HUES48 (cell line): ENCODE measurements around the gene VASH2.
"Not testable (repeated sequence)": the region's sequence is repeated elsewhere in the genome, so short reads cannot be mapped to it uniquely, and the experiment has no call there.

Source experiments
- H3K27ac ChIP-seq: one replicate; pipeline ENCODE4 v1.7.0; 2013; ENCODE audit warnings: low read depth, low read length, inconsistent platforms
- H3K27me3 ChIP-seq: 2 replicates; pipeline ENCODE4 v1.6.1; 2013; ENCODE audit warnings: mild to moderate bottlenecking, low read length; ENCODE audit not compliant: control insufficient read depth, insufficient read depth
- H3K36me3 ChIP-seq: 2 replicates; pipeline ENCODE4 v1.6.1; 2013; ENCODE audit warnings: low read length; ENCODE audit not compliant: control insufficient read depth, insufficient read depth
- H3K4me1 ChIP-seq: 2 replicates; pipeline ENCODE4 v1.6.1; 2013; ENCODE audit warnings: mild to moderate bottlenecking, low read length; ENCODE audit not compliant: control insufficient read depth, insufficient read depth
- H3K4me3 ChIP-seq: 2 replicates; pipeline ENCODE4 v1.5.1; 2013; ENCODE audit warnings: mild to moderate bottlenecking, low read depth, low read length
- H3K9ac ChIP-seq: 2 replicates; pipeline ENCODE4 v1.6.1; 2013; ENCODE audit warnings: mild to moderate bottlenecking, low read depth, low read length, moderate library complexity
- H3K9me3 ChIP-seq: 2 replicates; pipeline ENCODE4 v1.6.1; 2013; ENCODE audit warnings: low read length; ENCODE audit not compliant: control insufficient read depth, insufficient read depth

VASH2 gene

GRCh38 chr1:212957546-212957945 lies 7.2 kb downstream of the VASH2 start:
- no peak overlapping the region for H3K4me3 ChIP-seq
- H3K27me3 ChIP-seq, result no peaks in the 10 kb centered on the region
- H3K9me3 ChIP-seq, result no peaks in the 10 kb centered on the region
- H3K27ac ChIP-seq, result no peak overlapping the region
- peaks cover 100% of the 10 kb centered on the region for H3K36me3 ChIP-seq
- H3K4me1 ChIP-seq, result peaks cover 31% of the 10 kb centered on the region
- H3K9ac ChIP-seq, result no peak overlapping the region

GRCh38 chr1:212958175-212958574 lies 7.8 kb downstream of the VASH2 start:
- Histone ChIP-seq H3K4me1 (peaks cover 25% of the 10 kb centered on the region), H3K27me3 (no peaks in the 10 kb centered on the region), H3K4me3 (no peak overlapping the region), H3K36me3 (peaks cover 100% of the 10 kb centered on the region), H3K9ac (no peak overlapping the region), H3K9me3 (no peaks in the 10 kb centered on the region), H3K27ac (no peak overlapping the region)

DNA sequence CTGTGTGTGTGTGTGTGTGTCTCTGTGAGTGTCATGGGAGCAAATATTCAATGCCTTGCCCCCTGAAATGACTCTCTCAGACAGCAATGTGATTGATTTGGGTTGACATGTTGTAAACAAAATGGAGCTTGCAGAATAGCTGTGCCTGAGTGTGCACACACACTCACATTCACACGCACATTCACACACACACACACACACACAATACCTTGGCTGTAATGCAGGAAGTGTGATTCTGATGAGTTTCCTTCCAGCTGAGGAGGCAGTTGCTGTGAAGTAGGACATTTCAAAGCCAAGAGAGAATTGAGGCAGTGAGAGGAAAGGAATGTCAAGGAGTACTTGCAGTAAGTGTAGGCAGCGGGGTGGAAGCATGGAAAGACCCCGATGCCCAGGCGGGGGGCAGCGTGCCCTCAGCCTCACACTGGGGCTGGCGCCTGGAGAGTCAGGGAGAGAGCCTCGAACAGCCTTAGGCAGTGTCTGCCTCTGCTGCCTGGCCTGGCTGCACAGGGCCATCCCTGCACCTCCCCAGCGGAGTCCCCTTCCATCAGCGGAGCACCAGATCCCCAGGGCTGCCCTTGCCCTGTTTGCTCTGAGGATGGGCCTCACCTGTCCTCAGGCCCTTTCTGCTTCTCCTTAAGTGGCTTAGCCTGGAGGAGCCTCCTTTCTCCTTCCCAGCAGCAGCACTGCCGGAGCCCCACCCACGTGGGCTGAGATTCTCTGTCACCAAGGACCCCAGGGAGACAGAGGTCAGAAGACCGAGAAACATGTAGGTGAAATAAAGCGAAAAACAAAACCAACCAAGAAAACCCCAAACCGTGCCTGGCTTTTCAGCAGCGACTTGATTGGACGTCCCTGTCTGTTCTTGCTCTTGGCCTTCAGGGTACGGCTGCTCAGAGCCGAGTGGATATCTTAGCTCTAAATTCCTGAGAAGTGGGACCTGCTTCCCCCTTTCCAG lies 9.2 kb downstream of the VASH2 start:
- Histone ChIP-seq H3K4me3 (no peak overlapping the region), H3K4me1 (peaks cover 18% of the 10 kb centered on the region; the same call in 1 of the 2 replicates), H3K27me3 (no peaks in the 10 kb centered on the region), H3K9ac (no peak overlapping the region), H3K36me3 (peaks cover 100% of the 10 kb centered on the region), H3K27ac (no peak overlapping the region), H3K9me3 (no peaks in the 10 kb centered on the region)

- H3K9me3 ChIP-seq, result no peaks in the 10 kb centered on the region
- no peak overlapping the region for H3K4me3 ChIP-seq
- no peak overlapping the region for H3K9ac ChIP-seq
- H3K36me3 ChIP-seq, result peaks cover 100% of the 10 kb centered on the region
- H3K4me1 ChIP-seq, result 0 out of 2 replicates have a peak, but pooled peaks cover 11% of the 10 kb centered on the region
- no peak overlapping the region for H3K27ac ChIP-seq
- no peaks in the 10 kb centered on the region for H3K27me3 ChIP-seq
These were observed 10.6 kb downstream of the VASH2 start for GRCh38 chr1:212960932-212961331.

DNA sequence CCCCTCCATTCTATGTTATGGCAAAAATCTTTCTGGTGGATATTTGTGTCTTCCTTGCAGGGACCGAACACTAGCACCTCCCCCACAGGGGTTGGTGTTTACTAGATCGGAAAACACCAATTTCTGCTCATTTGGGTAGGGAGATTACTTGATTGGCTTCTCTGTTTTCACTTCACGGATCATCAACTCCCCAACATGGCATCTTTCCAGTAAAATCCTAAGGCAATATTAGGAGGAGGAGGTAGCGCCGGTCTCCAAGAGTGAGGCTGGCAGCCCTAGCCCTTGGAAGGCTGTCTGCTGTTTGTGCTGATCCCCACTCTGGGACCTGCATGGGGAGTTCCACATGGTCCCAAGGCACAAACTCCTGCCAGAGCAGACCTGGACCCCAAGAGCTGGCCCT lies 12.2 kb downstream of the VASH2 start:
- H3K4me3 ChIP-seq, result no peak overlapping the region
- H3K27me3 ChIP-seq, result no peaks in the 10 kb centered on the region
- H3K9me3 ChIP-seq, result no peaks in the 10 kb centered on the region
- H3K27ac ChIP-seq, result no peak overlapping the region
- H3K9ac ChIP-seq, result no peak overlapping the region
- H3K36me3 ChIP-seq, result peaks cover 100% of the 10 kb centered on the region
- peaks cover 20% of the 10 kb centered on the region for H3K4me1 ChIP-seq

GRCh38 chr1:212964102-212964501 lies 13.8 kb downstream of the VASH2 start:
- Histone ChIP-seq H3K27ac (no peak overlapping the region), H3K36me3 (peaks cover 99% of the 10 kb centered on the region), H3K4me3 (no peak overlapping the region), H3K4me1 (peaks cover 24% of the 10 kb centered on the region), H3K27me3 (no peaks in the 10 kb centered on the region), H3K9ac (no peak overlapping the region), H3K9me3 (no peaks in the 10 kb centered on the region)

DNA sequence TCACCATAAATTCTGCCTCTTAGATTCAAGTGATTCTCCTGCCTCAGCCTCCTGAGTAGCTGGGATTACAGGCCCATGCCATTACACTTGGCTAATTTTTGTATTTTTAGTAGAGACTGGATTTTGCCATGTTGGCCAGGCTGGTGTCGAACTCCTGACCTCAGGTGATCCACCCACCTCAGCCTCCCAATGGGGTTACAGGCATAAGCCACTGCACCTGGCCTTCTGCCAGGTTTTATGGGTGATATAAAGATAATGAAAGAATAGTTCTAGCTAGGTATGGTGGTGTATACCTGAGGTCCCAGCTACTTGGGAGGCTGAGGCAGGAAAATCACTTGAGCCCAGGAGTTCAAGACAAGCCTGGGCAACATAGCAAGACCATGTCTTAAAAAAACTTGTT lies 14.7 kb downstream of the VASH2 start:
- Histone ChIP-seq H3K36me3 (peaks cover 97% of the 10 kb centered on the region), H3K4me1 (peaks cover 24% of the 10 kb centered on the region)
- H3K27me3 ChIP-seq, H3K27ac ChIP-seq, H3K9ac ChIP-seq, H3K9me3 ChIP-seq, H3K4me3 ChIP-seq: not testable (repeated sequence)

- Histone ChIP-seq H3K4me3 (no peak overlapping the region), H3K27ac (no peak overlapping the region), H3K9ac (no peak overlapping the region), H3K4me1 (peaks cover 24% of the 10 kb centered on the region), H3K36me3 (peaks cover 97% of the 10 kb centered on the region), H3K9me3 (no peaks in the 10 kb centered on the region), H3K27me3 (no peaks in the 10 kb centered on the region)
These were observed 16.3 kb downstream of the VASH2 start for GRCh38 chr1:212966616-212967015.

- H3K27ac ChIP-seq, result peak overlapping the region; percentile 66
- H3K4me1 ChIP-seq, result peaks cover 24% of the 10 kb centered on the region
- no peak overlapping the region for H3K4me3 ChIP-seq
- H3K9ac ChIP-seq, result peak overlapping the region; percentile 40
- H3K27me3 ChIP-seq, result no peaks in the 10 kb centered on the region
- no peaks in the 10 kb centered on the region for H3K9me3 ChIP-seq
- H3K36me3 ChIP-seq, result peaks cover 97% of the 10 kb centered on the region
These were observed 17.5 kb downstream of the VASH2 start for GRCh38 chr1:212967801-212968200.

GRCh38 chr1:212968368-212968863 lies 18.1 kb downstream of the VASH2 start:
- peak overlapping the region; percentile 66 for H3K27ac ChIP-seq
- peaks cover 24% of the 10 kb centered on the region for H3K4me1 ChIP-seq
- H3K9me3 ChIP-seq, result no peaks in the 10 kb centered on the region
- no peak overlapping the region for H3K4me3 ChIP-seq
- H3K36me3 ChIP-seq, result peaks cover 97% of the 10 kb centered on the region
- peak overlapping the region; percentile 40; the same call in 1 of the 2 replicates for H3K9ac ChIP-seq
- H3K27me3 ChIP-seq, result no peaks in the 10 kb centered on the region

DNA sequence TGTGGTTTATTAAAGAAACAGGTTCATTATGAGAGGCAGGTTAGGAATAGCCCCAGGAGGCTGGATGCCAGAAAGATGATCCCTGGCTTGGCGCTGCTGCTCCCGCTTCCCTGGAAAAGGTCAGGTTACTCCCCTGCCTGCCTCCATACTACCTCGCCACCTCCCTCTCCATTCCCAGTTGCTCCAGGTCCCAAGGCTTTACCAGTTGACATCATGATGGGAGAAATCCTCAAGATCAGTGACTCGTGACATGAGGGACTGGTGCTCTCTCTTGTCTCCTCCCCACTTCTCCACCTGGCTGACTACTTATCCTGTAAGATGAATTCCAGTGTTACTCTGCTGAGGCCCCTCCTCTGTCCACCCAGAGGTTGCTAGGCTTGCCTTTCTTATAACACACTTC lies 19.7 kb downstream of the VASH2 start:
- no peaks in the 10 kb centered on the region for H3K9me3 ChIP-seq

More for the DNA sequence above, 19.7 kb downstream of the VASH2 start:
- no peak overlapping the region for H3K9ac ChIP-seq
- H3K36me3 ChIP-seq, result peaks cover 97% of the 10 kb centered on the region
- no peak overlapping the region for H3K27ac ChIP-seq
- H3K4me1 ChIP-seq, result peaks cover 24% of the 10 kb centered on the region
- no peak overlapping the region for H3K4me3 ChIP-seq
- H3K27me3 ChIP-seq, result no peaks in the 10 kb centered on the region
